Duodenal mucosa (tissue), 2 donors: Measurements from ENCODE around the gene DOK5.
"Not testable (repeated sequence)": the region's sequence is repeated elsewhere in the genome, so short reads cannot be mapped to it uniquely, and the experiment has no call there.

Experiments
- H3K27ac ChIP-seq: one replicate; pipeline ENCODE4 v1.7.0; 2013; ENCODE audit warnings: low read depth, low read length
- H3K27me3 ChIP-seq, 2 donors: one replicate each; pipeline ENCODE4 v1.7.0; 2013; ENCODE audit warnings: low read length in 2 of 2, control low read depth in 1 of 2; ENCODE audit not compliant: insufficient read depth in 2 of 2, control insufficient read depth in 1 of 2
- H3K36me3 ChIP-seq, 2 donors: one replicate each; pipeline ENCODE4 v1.7.0; 2013; ENCODE audit warnings: low read length in 2 of 2, control low read depth in 1 of 2; ENCODE audit not compliant: insufficient read depth in 2 of 2, control insufficient read depth in 1 of 2
- H3K4me1 ChIP-seq, 2 donors: one replicate each; pipeline ENCODE4 v1.7.0; 2013; ENCODE audit warnings: low read length in 2 of 2, control low read depth in 1 of 2; ENCODE audit not compliant: insufficient read depth in 2 of 2, control insufficient read depth in 1 of 2
- H3K4me3 ChIP-seq, 2 donors: one replicate each; pipeline ENCODE4 v1.7.0; 2013; ENCODE audit warnings: low read length in 2 of 2, low read depth in 1 of 2
- H3K9ac ChIP-seq, 2 donors: one replicate each; pipeline ENCODE4 v1.7.0; 2013; ENCODE audit warnings: low read length in 2 of 2, low read depth in 1 of 2
- H3K9me3 ChIP-seq, 2 donors: one replicate each; pipeline ENCODE4 v1.7.0; 2013; ENCODE audit warnings: low read length in 2 of 2, control low read depth in 1 of 2; ENCODE audit not compliant: control insufficient read depth in 1 of 2

DOK5 gene

GRCh38 chr20:54475334-54476168 lies at the start of gene DOK5:
TSS of gene DOK5 (plus strand) at chr20:54475593. CDS start at chr20:54475947, 354 bp downstream.
- no peak within 1 kb of the TSS for H3K27ac ChIP-seq
- H3K27me3 ChIP-seq, result peaks cover 15 to 32% of the 10 kb centered on the region in 2 donors

DNA sequence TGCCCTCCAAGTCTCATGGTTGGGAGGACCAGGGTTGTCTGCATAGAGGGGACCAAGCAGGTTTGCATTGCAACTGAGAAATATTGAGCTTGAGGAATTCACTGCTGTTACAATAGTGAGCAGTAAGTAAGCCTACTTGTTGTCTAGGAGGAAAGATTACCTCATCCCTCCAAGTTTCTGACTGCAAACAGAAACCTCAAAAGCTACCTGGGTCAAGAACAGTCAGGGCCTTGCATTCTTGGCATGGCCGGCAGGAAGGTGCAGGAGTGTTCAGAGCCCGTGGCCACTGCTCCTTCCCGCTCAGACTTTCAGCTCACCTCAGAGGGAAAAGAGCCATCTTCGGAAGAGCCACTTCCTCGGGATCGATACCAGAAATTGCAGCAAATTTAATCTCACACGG lies 46.0 kb upstream of the DOK5 start:
- H3K36me3 ChIP-seq, result no peaks in the 10 kb centered on the region
- H3K4me3 ChIP-seq, result no peak overlapping the region

More at GRCh38 chr20:54475334-54476168, at the start of gene DOK5:
- Histone ChIP-seq H3K9me3 (no peaks in the 10 kb centered on the region), H3K4me1 (no peaks in the 10 kb centered on the region), H3K36me3 (no peaks in the 10 kb centered on the region), H3K4me3 (peak within 1 kb of the TSS; percentile 22 to 53), H3K9ac (no peak within 1 kb of the TSS)

DNA sequence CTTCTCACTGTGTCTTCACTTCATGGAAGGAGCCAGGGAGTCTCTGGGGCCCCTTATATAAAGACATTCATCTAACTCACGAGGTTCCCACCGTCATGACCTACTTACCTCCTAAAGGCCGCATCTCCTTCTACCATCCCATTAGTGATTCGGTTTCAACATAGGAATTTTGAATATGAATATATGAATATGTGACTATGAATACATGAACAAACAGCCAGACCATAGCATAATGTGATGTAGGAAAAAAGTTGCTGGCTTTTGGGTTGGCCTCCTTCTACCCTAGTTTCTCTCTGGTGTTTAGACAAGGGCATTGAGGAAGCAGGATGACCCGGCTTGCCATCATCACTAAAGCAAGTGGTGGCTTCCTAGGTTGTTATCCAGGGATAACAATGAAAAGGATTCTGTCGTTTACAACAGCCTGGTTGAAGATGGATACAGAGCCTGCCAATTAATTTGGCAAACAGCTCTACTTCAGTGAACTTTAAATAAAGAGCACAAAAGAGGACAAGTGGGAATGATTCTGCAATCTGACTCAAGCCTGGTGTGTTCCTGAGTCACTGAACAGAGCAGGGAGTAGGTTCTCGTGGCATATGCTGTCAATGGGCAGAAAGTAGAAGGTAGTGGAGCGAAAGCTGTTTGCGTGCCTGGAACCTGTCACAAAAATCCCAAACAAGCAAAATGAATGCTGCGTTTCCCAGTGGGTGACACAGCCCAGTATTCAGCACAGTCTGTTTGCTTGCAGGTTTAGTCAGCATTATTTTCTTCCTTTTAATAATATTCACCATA lies 44.0 kb upstream of the DOK5 start:
- no peaks in the 10 kb centered on the region for H3K9me3 ChIP-seq
- H3K27ac ChIP-seq, result no peak overlapping the region
- H3K9ac ChIP-seq, result no peak overlapping the region
- H3K27me3 ChIP-seq, result no peaks in the 10 kb centered on the region
- H3K36me3 ChIP-seq, result no peaks in the 10 kb centered on the region
- no peak overlapping the region for H3K4me3 ChIP-seq
- no peaks in the 10 kb centered on the region for H3K4me1 ChIP-seq

More for the DNA sequence above, 46.0 kb upstream of the DOK5 start:
- no peaks in the 10 kb centered on the region for H3K4me1 ChIP-seq
- H3K9me3 ChIP-seq, result peaks cover 5 to 6% of the 10 kb centered on the region in 2 donors
- no peaks in the 10 kb centered on the region for H3K27me3 ChIP-seq
- H3K9ac ChIP-seq, result no peak overlapping the region
- no peak overlapping the region for H3K27ac ChIP-seq

DNA sequence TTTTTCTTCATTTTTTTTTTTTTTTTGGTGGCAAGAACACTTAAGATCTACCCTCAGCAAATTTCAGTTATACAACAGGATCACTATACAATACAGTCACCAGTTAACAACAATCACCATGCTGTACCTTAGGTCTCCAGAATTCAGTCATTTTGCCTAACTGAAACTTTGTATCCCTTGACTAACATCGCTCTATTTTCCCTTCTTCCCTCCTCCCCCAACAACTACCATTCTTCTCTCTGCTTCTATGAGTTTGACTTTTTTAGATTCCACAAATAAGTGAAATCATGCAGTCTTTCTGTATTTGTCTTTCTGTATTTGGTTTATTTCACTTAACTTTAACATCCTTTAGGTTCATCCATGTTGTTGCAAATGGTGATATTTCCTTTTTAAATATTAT lies 42.4 kb upstream of the DOK5 start:
- Histone ChIP-seq H3K9ac (no peak overlapping the region), H3K27me3 (no peaks in the 10 kb centered on the region), H3K36me3 (no peaks in the 10 kb centered on the region), H3K27ac (no peak overlapping the region), H3K4me3 (no peak overlapping the region), H3K9me3 (no peaks in the 10 kb centered on the region), H3K4me1 (no peaks in the 10 kb centered on the region)

- Histone ChIP-seq H3K27ac (no peak overlapping the region), H3K4me3 (no peak overlapping the region), H3K27me3 (no peaks in the 10 kb centered on the region), H3K9ac (no peak overlapping the region), H3K4me1 (no peaks in the 10 kb centered on the region), H3K9me3 (no peaks in the 10 kb centered on the region), H3K36me3 (no peaks in the 10 kb centered on the region)
These were observed 41.8 kb upstream of the DOK5 start for GRCh38 chr20:54433636-54434035.

- Histone ChIP-seq H3K27me3 (no peaks in the 10 kb centered on the region), H3K36me3 (no peaks in the 10 kb centered on the region), H3K4me3 (no peak overlapping the region), H3K27ac (no peak overlapping the region), H3K4me1 (no peaks in the 10 kb centered on the region), H3K9me3 (no peaks in the 10 kb centered on the region), H3K9ac (no peak overlapping the region)
These were observed 41.2 kb upstream of the DOK5 start for GRCh38 chr20:54434196-54434595.

GRCh38 chr20:54435015-54435414 lies 40.4 kb upstream of the DOK5 start:
- H3K27me3 ChIP-seq, result no peaks in the 10 kb centered on the region
- no peaks in the 10 kb centered on the region for H3K36me3 ChIP-seq
- no peak overlapping the region for H3K9ac ChIP-seq
- no peak overlapping the region for H3K27ac ChIP-seq
- H3K4me1 ChIP-seq, result no peaks in the 10 kb centered on the region
- no peaks in the 10 kb centered on the region for H3K9me3 ChIP-seq
- no peak overlapping the region for H3K4me3 ChIP-seq

DNA sequence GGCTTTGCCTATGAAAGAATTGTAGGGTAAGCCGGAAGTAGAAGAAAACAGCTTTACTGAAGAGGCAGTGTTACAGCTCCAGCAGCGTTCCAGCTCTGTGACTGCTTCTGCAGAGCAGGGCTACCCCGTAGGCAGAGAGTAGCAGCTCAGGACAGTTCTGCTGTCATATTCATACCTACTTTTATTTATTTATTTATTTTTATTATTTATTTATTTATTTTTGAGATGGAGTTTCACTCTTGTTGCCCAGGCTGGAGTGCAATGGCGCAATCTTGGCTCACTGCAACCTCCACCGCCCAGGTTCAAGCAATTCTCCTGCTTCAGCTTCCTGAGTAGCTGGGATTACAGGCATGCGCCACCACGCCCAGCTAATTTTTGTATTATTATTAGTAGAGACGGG lies 39.0 kb upstream of the DOK5 start:
- H3K9me3 ChIP-seq, H3K9ac ChIP-seq, H3K4me3 ChIP-seq, H3K36me3 ChIP-seq, H3K27me3 ChIP-seq, H3K4me1 ChIP-seq, H3K27ac ChIP-seq: not testable (repeated sequence)

DNA sequence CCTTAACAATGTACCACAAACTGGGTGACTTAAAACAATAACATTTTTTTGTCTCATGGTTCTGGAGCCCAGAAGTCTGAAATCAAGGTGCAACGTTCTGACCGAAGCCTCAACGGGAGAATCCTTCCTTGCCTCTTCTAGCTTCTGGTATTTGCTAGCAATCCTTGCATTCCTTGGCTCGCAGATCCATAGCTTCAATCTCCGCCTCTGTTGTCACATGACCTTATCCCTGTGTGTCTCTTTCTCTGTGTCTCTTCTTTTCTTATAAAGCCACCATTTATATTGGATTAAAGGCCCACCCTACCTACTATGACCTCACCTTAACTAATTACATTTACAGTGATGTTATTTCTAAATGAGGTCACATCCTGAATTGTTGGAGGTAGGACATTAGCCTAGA lies 37.2 kb upstream of the DOK5 start:
- no peak overlapping the region for H3K4me3 ChIP-seq
- no peak overlapping the region for H3K9ac ChIP-seq

GRCh38 chr20:54450207-54450606 lies 25.2 kb upstream of the DOK5 start:
- Histone ChIP-seq H3K27me3 (no peaks in the 10 kb centered on the region), H3K9ac (no peak overlapping the region), H3K27ac (no peak overlapping the region), H3K4me3 (no peak overlapping the region), H3K9me3 (peaks cover 0 to 5% of the 10 kb centered on the region in 2 donors), H3K36me3 (no peaks in the 10 kb centered on the region), H3K4me1 (no peaks in the 10 kb centered on the region)

More for the DNA sequence above, 37.2 kb upstream of the DOK5 start:
- no peaks in the 10 kb centered on the region for H3K36me3 ChIP-seq
- H3K27ac ChIP-seq, result no peak overlapping the region
- H3K9me3 ChIP-seq, result no peaks in the 10 kb centered on the region
- no peaks in the 10 kb centered on the region for H3K27me3 ChIP-seq
- no peaks in the 10 kb centered on the region for H3K4me1 ChIP-seq
